Measurements from ENCODE around the gene MICU1. TPM values are rescaled to one million over a fixed set of nuclear protein-coding genes. Genes with fewer than 3 reads are reported as not detected.
"Not testable (repeated sequence)": the region's sequence is repeated elsewhere in the genome, so short reads cannot be mapped to it uniquely, and the experiment has no call there.

MICU1 gene
- polyA plus RNA-seq, 3 donors: 13.7 to 30.9 (median 27.8) TPM

- 94 to 96% (median 95%) methylated on average over 4 of the region's 4 CpGs for WGBS, 3 donors
- H3K27ac ChIP-seq (ENCODE audit: low read depth, low read length): no peak overlapping the region
These were observed 51.2 kb downstream of the MICU1 start for GRCh38 chr10:72574636-72575035.

DNA sequence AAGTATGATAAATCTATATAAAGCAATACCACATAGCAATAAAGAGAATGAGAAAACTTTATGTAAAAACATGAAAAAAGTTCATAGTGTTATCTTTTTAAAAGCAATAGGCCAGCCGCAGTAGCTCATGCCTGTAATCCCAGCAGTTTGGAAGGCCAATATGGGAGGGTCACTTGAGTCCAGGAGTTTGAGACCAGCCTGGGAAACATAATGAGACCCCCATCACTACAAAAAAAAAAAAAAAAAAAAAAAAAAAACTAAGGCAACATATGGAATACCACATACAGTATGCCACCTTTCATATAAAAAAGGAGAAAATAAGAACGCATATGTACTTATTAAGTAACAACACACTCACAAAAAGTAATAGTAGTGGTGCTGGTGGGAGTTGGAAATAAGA lies 52.8 kb downstream of the MICU1 start:
- no peak overlapping the region for H3K27ac ChIP-seq (ENCODE audit: low read depth, low read length)
- WGBS, 3 donors: 92 to 100% (median 98%) methylated on average over 2 of the region's 2 CpGs

- no peak overlapping the region for H3K27ac ChIP-seq (ENCODE audit: low read depth, low read length)
- 56 to 69% (median 62%) methylated on average over 4 of the region's 4 CpGs for WGBS, 3 donors
These were observed 57.8 kb downstream of the MICU1 start for GRCh38 chr10:72567889-72568640.

GRCh38 chr10:72567421-72567820 lies 58.5 kb downstream of the MICU1 start:
- 69 to 88% (median 83%) methylated on average over 3 of the region's 3 CpGs for WGBS, 3 donors
- H3K27ac ChIP-seq (ENCODE audit: low read depth, low read length): no peak overlapping the region

DNA sequence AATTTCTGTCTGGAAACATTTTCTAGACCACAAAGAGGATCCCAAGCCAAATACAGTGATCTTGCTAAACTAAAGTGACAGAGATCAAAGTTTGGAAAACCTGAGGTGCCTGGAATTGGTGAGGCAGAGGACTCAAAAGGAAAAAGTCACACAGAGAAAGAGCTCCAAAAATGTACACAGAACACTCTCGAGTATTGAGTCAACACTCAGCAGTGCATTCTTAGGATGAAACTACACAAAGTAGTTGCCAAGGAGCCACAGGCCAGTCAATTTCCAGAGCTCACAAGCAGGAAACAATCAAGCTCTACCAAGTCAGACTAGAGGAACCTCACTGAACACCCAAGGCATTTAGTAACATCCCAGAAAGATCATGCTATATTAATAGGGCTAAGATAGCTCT lies 61.3 kb downstream of the MICU1 start:
- no peak overlapping the region for H3K27ac ChIP-seq (ENCODE audit: low read depth, low read length)
- 52 to 68% (median 57%) methylated on average over 1 of the region's 1 CpG for WGBS, 3 donors

DNA sequence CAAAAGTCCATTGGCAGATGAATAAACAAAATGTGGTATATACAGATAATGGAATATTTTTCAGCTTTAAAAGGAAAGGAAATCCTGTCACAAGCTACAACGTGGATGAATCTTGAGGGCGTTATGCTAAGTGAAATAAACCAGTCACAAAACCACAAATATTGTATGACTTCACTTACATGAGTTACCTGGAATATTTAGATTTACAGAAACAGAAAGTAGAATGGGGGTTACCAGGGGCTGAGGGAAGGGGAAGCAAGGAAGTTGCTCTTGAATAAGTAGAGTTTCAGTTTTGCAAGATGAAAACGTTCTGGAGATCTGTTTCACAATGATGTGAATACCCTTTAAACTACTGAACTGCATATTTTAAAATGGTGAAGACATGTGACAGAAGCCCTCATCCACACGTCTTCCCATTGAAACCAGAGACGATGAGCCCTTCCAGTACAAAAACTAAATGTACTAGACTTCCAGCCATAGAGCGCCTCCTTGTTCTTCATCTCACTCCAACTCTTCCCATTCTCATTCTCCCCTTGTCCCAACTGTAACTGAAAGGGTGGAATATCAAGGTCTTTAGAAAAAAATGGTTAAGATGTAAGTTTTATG lies 62.4 kb downstream of the MICU1 start:
- no peak overlapping the region for H3K27ac ChIP-seq (ENCODE audit: low read depth, low read length)
- WGBS, 3 donors: 50 to 71% (median 56%) methylated on average over 6 of the region's 6 CpGs

DNA sequence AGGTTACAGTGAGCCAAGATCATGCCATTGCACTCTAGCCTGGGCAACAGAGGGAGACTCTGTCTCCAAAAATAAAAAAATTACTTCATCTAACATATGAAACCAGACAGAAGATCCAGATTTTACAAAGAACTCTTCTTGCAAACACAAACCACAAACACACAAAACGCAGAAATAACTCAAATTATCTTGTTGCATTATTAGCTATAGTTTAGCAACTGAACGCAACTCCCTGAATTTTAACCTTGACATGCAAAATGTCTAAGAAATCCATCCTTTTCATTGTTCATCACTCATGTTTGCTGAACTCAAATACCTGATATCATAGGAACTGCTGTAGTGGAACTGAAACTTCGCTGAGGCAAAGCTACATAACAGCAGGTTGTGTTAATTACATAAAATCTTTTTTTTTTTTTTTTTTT lies 64.1 kb downstream of the MICU1 start:
- H3K27ac ChIP-seq (ENCODE audit: low read depth, low read length): no peak overlapping the region
- 81 to 96% (median 85%) methylated on average over 3 of the region's 3 CpGs for WGBS, 3 donors

DNA sequence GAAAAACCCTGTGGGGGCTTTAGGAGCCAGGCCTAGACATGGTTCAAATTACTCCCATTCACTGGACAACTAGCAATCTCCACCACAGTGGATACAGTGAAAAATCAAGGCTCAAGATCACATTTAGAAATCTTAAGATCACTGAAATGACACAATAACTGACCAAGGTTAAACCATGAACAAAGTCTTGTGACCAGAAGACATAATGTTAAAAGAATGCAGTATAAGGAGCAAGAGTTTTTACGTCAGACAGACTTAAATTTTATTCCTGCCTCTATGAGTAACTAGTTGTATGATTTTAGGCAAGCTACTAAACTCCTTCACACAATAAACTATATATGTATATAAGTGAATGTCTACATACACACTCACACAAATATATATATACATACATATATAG lies 68.5 kb downstream of the MICU1 start:
- WGBS, 3 donors: 69 to 85% (median 74%) methylated on average over 1 of the region's 1 CpG
- no peak overlapping the region for H3K27ac ChIP-seq (ENCODE audit: low read depth, low read length)

GRCh38 chr10:72552857-72553256 lies 73.0 kb downstream of the MICU1 start:
- H3K27ac ChIP-seq (ENCODE audit: low read depth, low read length): no peak overlapping the region

DNA sequence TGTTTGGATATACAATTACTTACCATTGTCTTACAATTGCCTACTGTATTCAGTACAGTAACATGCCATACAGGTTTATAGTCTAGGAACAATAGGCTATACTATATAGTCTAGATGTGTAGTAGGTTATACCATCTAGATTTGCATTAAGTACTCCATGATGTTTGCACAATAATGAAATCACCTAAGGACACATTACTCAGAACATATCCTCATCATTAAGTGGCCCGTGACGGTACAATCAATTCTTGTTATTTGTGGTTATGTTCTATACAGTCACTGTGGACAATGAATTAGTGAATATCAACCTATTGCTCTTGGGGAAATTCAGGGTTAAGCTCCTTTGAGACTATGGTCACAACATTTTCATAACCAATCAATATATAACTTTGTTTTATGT lies 75.6 kb downstream of the MICU1 start:
- 89 to 97% (median 91%) methylated on average over 2 of the region's 2 CpGs for WGBS, 3 donors
- no peak overlapping the region for H3K27ac ChIP-seq (ENCODE audit: low read depth, low read length)

DNA sequence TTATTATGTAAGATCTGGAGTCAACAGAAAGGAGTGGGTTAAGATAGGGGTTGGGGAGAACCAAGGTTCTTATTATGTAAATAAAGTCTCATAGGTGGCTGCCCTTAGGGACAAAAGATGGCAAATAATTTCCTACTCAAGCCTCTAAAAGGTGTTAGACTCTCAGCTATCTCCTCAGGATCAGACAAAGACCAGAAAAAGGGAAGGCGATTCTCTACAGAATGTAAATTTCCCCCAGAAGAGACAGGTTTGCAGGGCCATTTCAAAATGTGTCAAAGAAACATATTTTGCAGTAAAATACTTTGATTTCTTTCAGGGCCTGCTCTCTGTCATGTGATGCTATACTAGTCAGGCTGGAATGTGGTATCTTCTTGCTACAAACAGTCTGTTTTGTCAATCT lies 80.3 kb downstream of the MICU1 start:
- WGBS, 3 donors: 89 to 91% (median 91%) methylated on average over 1 of the region's 1 CpG
- no peak overlapping the region for H3K27ac ChIP-seq (ENCODE audit: low read depth, low read length)

DNA sequence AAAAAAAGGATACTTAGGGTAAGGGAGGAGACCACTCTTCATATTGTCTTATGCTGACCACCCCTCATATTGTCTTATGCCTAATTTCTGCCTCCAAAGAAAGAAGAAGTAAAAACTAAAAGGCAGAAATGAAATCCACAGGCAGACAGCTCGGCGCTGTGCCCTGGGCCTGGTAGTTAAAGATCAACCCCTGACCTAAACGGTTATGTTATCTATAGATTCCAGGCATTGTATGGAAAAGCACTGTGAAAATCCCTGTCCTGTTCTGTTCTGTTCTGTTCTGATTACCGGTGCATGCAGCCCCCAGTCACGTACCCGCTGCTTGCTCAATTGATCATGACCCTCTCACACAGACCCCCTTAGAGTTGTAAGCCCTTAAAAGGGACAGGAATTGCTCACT lies 82.0 kb downstream of the MICU1 start:
- WGBS, 3 donors: 89 to 94% (median 91%) methylated on average over 6 of the region's 6 CpGs
- H3K27ac ChIP-seq (ENCODE audit: low read depth, low read length): not testable (repeated sequence)

DNA sequence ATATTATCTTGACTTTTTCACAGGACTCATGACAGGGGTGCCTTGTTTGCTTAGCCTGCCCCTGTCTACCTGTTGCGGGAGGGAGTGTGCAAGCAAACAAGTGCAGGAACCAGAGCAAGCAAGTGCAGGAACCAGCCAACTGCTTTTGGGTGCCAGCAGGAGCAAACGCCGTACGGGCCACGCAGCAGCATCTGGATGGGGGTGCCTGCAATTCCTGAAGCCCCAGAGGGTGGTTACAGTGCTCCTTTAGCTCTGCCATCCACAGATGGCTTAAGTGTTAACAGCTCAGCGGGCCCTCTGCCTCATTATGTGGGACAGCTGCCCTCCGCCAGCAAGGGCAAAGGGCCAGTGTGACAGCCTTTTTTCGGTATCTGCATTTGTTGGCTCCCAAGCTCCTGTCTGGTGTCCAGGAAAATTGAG lies 83.5 kb downstream of the MICU1 start:
- H3K27ac ChIP-seq (ENCODE audit: low read depth, low read length): no peak overlapping the region
- 90 to 98% (median 96%) methylated on average over 8 of the region's 8 CpGs for WGBS, 3 donors

DNA sequence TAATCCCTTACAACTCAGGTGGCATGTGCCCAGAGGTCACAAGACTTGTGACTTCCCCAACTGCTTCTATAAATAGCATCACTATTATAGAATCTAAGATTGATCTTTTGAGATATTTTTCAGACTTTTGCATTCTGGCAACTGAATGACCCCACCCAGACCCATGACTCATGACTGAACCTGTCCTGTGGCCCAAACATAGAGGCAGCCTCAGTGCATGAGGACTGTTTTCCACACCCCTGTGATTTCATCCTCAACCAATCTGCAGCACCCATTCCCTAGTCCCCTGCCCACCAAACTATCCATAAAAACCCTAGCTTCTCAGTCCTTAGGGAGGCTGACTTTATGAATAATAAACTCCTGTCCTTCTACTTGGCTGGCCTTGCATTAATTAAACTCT lies 84.5 kb downstream of the MICU1 start:
- H3K27ac ChIP-seq (ENCODE audit: low read depth, low read length): no peak overlapping the region

GRCh38 chr10:72540193-72540807 lies 85.6 kb downstream of the MICU1 start:
- 98 to 100% (median 98%) methylated on average over 2 of the region's 2 CpGs for WGBS, 3 donors
- no peak overlapping the region for H3K27ac ChIP-seq (ENCODE audit: low read depth, low read length)

DNA sequence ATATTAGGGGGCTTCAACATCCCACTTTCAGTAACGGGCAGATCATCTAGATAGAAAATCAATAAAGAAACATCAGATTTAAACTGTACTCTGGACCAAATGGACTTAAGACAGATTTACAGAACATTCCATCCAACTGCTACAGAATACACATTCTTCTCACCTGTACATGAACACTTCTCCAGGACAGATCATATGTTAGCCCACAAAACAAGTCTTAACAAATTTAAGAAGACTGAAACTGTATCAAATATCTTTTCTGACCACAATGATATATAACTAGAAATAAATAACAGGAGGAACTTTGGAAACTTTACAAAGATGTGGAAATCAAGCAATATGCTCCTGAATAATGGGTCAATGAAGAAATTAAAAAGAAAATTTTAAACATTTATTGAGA lies 86.7 kb downstream of the MICU1 start:
- WGBS, 3 donors: 94 to 95% (median 94%) methylated on average over 1 of the region's 1 CpG
- H3K27ac ChIP-seq (ENCODE audit: low read depth, low read length): no peak overlapping the region

GRCh38 chr10:72525689-72526088 lies 100.2 kb downstream of the MICU1 start:
- no peak overlapping the region for H3K27ac ChIP-seq (ENCODE audit: low read depth, low read length)

DNA sequence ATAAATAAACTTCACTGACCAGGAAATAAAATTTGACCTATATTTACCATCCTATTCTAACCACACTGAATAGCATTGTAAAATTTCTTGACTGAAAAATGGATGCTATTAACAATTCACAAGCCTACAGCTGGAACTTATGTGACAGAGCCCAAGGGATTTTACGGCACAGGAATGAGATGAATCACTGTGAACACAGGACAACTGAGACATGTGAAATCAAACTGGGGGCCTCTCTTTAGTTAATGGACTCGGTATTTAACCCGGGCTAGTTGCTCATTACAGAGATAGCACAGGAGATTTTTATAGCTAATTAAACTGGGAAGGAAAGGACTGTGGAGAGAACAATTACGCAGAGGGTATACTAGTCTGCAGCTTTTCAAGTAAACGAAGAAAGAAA lies 100.6 kb downstream of the MICU1 start:
- WGBS, 3 donors: 70 to 81% (median 76%) methylated on average over 5 of the region's 5 CpGs
- no peak overlapping the region for H3K27ac ChIP-seq (ENCODE audit: low read depth, low read length)

GRCh38 chr10:72524489-72524888 lies 101.4 kb downstream of the MICU1 start:
- no peak overlapping the region for H3K27ac ChIP-seq (ENCODE audit: low read depth, low read length)
- WGBS, 3 donors: 79 to 92% (median 90%) methylated on average over 2 of the region's 2 CpGs

DNA sequence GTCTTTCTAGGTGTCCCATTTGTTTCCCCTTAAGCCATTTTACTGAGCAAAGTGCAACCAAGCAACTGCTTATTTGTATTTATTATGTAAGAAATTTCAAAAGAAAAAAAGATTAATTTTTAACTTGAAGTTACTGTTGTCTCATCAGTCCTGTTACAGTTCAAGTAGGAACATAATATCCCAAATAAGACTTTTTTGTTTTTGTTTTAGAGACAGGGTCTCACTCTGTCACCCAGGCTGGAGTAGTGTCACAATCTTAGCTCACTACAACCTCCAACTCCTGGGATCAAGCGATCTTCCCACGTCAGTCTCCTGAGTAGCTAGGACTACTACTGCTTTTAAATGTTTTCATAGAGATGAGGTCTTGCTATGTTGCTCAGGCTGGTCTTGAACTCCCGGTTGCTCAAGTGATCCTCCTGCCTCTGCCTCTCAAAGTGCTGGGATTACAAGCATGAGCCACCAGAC lies 101.9 kb downstream of the MICU1 start:
- no peak overlapping the region for H3K27ac ChIP-seq (ENCODE audit: low read depth, low read length)
- 87 to 90% (median 87%) methylated on average over 3 of the region's 3 CpGs for WGBS, 3 donors
